Omental fat pad (tissue), 4 donors: ENCODE measurements around the gene CXCL5. TPM values are rescaled to one million over a fixed set of nuclear protein-coding genes. Genes with fewer than 3 reads are reported as not detected.

Source experiments
- ATAC-seq: fragments of 150-250 bp; one replicate; pipeline ENCODE4 v1.9.1; 2016; ENCODE audit warnings: mild to moderate bottlenecking, moderate library complexity; ENCODE audit not compliant: low FRiP score
- DNase-seq: peaks from one replicate; pipeline ENCODE4 v3.0.0-alpha.2; 2019; ENCODE audit warnings: low spot score
- total RNA-seq, 4 donors: library from RNA; depleted of rRNA; stranded (reverse); fragments of >200 nt; gene quantifications; one replicate each; pipeline ENCODE4 v1.1.0, GENCODE V29; 2016
- TF ChIP-seq, protein P1 (sequence below), 3 donors: fragments of 450-650 bp; IDR thresholded peaks; one replicate each; pipeline ENCODE4 v1.5.1; 2016 to 2017; ENCODE audit warnings: antibody characterized with exemption in 3 of 3, mild to moderate bottlenecking in 3 of 3, moderate library complexity in 2 of 3

Gene CXCL5
- total RNA-seq, 4 donors from 2014 or later: 0.56 to 1.8 TPM; not detected in 2

DNA sequence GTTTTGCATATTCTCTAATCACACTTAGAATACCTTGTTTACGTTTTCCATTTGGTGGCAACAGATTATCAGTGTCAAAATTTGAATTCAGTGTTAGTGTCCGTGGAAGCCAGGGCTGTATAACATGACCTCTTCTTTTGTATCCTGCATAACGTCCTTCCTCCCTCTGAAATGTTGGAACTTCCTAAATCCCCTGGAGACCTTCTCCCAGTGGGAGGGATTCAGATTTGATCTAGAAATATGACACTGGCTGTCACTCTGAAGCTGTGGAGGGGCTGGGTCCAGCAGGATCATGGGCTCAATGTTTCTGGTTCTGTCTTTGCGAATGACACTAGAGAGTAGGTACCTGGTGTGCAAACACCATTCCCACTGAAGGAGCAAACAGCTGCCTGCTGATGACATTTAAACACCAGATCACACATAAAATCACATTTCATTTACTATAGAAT, 40.9 kb upstream of the CXCL5 start:
- no peak for DNase-seq
- ATAC-seq: no peak
- TF ChIP-seq, protein P1, sequence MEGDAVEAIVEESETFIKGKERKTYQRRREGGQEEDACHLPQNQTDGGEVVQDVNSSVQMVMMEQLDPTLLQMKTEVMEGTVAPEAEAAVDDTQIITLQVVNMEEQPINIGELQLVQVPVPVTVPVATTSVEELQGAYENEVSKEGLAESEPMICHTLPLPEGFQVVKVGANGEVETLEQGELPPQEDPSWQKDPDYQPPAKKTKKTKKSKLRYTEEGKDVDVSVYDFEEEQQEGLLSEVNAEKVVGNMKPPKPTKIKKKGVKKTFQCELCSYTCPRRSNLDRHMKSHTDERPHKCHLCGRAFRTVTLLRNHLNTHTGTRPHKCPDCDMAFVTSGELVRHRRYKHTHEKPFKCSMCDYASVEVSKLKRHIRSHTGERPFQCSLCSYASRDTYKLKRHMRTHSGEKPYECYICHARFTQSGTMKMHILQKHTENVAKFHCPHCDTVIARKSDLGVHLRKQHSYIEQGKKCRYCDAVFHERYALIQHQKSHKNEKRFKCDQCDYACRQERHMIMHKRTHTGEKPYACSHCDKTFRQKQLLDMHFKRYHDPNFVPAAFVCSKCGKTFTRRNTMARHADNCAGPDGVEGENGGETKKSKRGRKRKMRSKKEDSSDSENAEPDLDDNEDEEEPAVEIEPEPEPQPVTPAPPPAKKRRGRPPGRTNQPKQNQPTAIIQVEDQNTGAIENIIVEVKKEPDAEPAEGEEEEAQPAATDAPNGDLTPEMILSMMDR (IDR thresholded peaks at IDR 0.05): no peak

DNA sequence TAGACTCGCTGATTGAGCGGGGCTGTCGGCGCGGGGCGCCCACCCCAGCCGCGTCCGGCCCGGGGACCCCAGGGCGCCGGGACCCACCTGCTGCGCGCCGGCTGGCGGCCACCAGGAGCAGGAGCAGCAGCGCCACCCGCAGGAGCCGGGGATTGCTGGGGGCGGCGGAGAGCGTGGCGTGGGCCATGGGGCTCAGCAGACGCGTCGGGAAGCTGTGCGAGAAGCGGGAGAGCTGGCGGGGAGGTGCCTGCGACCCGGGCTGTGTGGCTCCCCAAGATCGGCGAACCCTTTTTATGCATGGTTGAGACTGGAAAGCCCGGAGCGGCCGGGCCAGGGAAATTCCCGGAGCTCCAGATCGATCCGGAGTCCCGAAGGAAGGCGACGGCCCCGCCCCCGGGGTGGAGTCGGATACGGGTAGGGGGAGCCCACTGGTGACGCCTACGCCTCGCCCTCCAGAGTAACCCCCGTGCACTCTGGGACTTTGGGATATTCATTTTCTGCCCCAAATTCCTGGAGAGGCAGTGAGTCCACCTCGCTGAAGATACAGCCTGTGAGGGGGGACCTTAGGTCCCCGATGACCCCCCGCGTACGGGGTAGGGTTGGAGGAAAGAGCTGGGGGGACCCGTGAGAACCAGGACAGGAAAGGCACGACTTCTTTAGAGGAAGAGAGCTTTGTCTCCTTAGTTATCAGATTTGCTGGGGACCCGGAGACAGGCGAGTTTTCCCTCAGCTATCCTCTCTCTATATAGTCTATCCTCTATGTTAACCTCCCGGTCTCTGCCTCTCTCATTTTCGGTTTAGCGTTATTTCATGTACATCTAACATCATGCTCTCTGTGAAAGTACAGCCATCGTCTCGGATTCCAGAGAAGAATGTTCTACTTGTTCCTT, 40.2 kb upstream of the CXCL5 start, which contains the start of gene CXCL3:
CXCL3 (minus strand) TSS at position 265 of the 890 bp plus-strand sequence; CDS start at position 187, 78 bp downstream.
- peak; percentile 91 for ATAC-seq
- TF ChIP-seq, protein P1 (IDR thresholded peaks at IDR 0.05): peak in 1 of 3 donors; percentile 3
- DNase-seq: peak; percentile 45

DNA sequence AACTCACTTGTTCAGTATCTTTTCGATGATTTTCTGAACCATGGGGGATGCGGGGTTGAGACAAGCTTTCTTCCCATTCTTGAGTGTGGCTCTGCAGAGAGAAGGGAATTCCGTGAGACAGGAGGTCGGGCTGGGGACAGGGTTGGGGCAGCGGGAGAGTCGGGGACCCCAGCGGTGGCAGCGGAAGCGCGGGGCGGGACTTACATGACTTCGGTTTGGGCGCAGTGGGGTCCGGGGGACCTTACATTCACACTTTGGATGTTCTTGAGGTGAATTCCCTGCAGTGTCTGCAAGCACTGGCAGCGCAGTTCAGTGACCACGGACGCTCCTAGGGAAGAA, 39.6 kb upstream of the CXCL5 start:
- TF ChIP-seq, protein P1 (IDR thresholded peaks at IDR 0.05): no peak
- no peak for DNase-seq

DNA sequence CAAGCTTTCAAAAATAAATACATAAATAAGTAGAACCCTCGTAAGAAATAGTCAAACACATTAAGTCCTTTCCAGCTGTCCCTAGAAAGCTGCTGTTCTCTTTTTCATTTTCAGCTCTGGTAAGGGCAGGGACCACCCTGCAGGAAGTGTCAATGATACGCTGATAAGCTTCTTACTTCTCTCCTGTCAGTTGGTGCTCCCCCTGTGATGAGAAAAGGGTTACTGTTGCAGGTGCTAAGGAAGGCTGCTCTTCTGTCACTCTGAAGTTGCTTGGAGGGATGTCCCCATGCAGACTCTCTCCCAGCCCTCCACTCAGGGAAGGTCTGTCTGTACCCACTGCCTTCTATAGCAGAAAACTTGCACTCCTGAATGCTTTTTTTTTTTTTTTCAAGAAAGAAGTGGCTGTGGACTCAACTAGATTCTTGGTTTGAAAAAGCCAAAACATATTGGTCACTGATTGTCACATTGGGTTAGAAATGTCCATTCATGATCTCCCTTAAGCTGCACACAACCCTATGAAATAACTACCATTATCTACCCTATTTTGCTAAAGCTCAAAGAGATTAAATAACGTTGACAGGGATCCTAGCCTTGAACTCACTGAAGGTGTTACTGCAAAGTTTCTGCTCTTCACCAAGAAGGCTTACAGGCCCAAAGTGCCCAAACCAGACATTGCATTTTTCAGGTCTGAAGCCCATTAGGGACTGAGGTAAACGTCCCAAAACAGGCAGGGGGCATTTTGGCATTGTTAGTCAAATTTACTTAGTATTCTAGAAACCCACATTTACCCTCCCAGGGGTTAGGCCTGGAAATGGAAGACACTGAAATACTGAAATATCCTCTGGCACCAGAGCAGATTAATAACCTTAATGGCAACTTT, 38.8 kb upstream of the CXCL5 start:
- no peak for DNase-seq
- TF ChIP-seq, protein P1 (IDR thresholded peaks at IDR 0.05): no peak
- ATAC-seq: no peak

More for the DNA sequence above, 39.6 kb upstream of the CXCL5 start:
- no peak for ATAC-seq

DNA sequence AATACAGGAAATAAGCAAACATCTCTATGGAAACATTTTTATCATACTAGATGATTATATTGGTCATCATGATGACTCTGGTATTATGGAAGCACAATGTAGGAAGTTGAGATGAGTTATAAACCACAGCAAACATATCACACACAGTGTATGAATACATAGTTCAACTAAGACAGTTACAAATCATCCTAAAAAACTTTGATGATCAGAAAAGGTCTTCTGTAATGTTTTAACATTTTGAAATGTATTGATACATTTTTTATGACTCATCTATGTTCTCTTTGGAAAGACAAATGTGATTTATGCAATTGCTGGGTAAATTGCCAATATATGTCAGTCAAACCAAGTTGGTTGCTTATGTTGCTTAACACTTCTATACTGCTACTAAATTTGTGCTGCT, 35.3 kb upstream of the CXCL5 start:
- TF ChIP-seq, protein P1 (IDR thresholded peaks at IDR 0.05): no peak
- no peak for ATAC-seq
- no peak for DNase-seq

DNA sequence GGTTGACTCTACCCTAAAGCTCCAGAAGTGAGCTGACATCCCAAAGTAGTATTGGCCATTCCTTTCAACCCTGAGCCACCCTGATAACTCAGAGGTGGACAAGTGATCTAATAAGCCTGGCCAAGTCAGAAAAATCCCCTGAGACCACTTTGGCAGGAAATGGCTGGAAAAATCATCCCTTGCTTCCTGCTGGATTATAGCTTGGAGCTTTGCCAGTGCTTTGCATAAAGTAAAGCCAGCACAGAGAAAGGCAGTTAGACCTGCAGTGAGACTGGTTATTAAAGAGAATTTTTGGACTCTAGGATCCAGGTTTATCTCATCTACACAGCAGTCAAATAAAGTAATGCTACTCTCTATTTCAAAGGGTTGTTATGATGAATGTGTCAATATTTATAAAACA, 33.6 kb upstream of the CXCL5 start:
- DNase-seq (no peak), ATAC-seq (no peak)
- TF ChIP-seq, protein P1 (IDR thresholded peaks at IDR 0.05): no peak
